GM12865 (cell line): ENCODE measurements around the gene OPN1MW.
"Not testable (repeated sequence)": the region's sequence is repeated elsewhere in the genome, so short reads cannot be mapped to it uniquely, and the experiment has no call there.

Experiments
- DNase-seq: peaks from one replicate; pipeline ENCODE4 v3.0.0; 2010; ENCODE audit warnings: low read depth
- H3K4me3 ChIP-seq: 2 replicates; pipeline ENCODE4 v1.5.1; 2011; ENCODE audit warnings: mild to moderate bottlenecking, low read depth, low read length, control low read depth
- CTCF ChIP-seq: IDR thresholded peaks from 2 replicates; pipeline ENCODE4 v1.5.1; 2011; ENCODE audit warnings: low read length, control low read depth, low read depth, inconsistent platforms; ENCODE audit not compliant: insufficient read depth; ENCODE audit errors: missing control alignments

The OPN1MW gene

GRCh38 chrX:154142950-154143745, 39.2 kb upstream of the OPN1MW start:
- no peak overlapping the region for H3K4me3 ChIP-seq
- DNase-seq = no peak
- TF ChIP-seq CTCF = no peak

- not testable (repeated sequence) for DNase-seq, H3K4me3 ChIP-seq
Observed at GRCh38 chrX:154144010-154144409, 38.4 kb upstream of the OPN1MW start, which contains the start of gene OPN1LW. OPN1LW (plus strand) TSS chrX:154144243; CDS start chrX:154144284, 41 bp downstream.

- not testable (repeated sequence) for DNase-seq, H3K4me3 ChIP-seq
Observed at GRCh38 chrX:154151030-154151429, 31.4 kb upstream of the OPN1MW start.

- H3K4me3 ChIP-seq, DNase-seq: not testable (repeated sequence)
Observed at GRCh38 chrX:154156221-154156620, 26.2 kb upstream of the OPN1MW start.

- not testable (repeated sequence) for H3K4me3 ChIP-seq, DNase-seq
Observed at GRCh38 chrX:154157207-154157606, 25.2 kb upstream of the OPN1MW start.

- not testable (repeated sequence) for H3K4me3 ChIP-seq, DNase-seq
Observed at GRCh38 chrX:154159345-154159744, 23.1 kb upstream of the OPN1MW start.

GRCh38 chrX:154164902-154165301, 17.5 kb upstream of the OPN1MW start:
- not testable (repeated sequence) for DNase-seq, H3K4me3 ChIP-seq

GRCh38 chrX:154168384-154168783, 14.0 kb upstream of the OPN1MW start:
- DNase-seq, H3K4me3 ChIP-seq: not testable (repeated sequence)

- DNase-seq = not testable (repeated sequence)
Observed at GRCh38 chrX:154172535-154172943, 9.9 kb upstream of the OPN1MW start.

GRCh38 chrX:154174356-154174755, 8.0 kb upstream of the OPN1MW start:
- DNase-seq, H3K4me3 ChIP-seq: not testable (repeated sequence)

More at GRCh38 chrX:154172535-154172943, 9.9 kb upstream of the OPN1MW start:
- H3K4me3 ChIP-seq = not testable (repeated sequence)

- DNase-seq, H3K4me3 ChIP-seq: not testable (repeated sequence)
Observed at GRCh38 chrX:154183794-154184193, 1.4 kb downstream of the OPN1MW start.

- not testable (repeated sequence) for DNase-seq, H3K4me3 ChIP-seq
Observed at GRCh38 chrX:154192846-154193245, 10.4 kb downstream of the OPN1MW start.

- not testable (repeated sequence) for H3K4me3 ChIP-seq, DNase-seq
Observed at GRCh38 chrX:154194316-154194715, 11.9 kb downstream of the OPN1MW start.

- DNase-seq, H3K4me3 ChIP-seq: not testable (repeated sequence)
Observed at GRCh38 chrX:154196466-154196865, 14.1 kb downstream of the OPN1MW start.

- DNase-seq, H3K4me3 ChIP-seq: not testable (repeated sequence)
Observed at GRCh38 chrX:154209670-154210418, 27.4 kb downstream of the OPN1MW start.

- not testable (repeated sequence) for DNase-seq
Observed at GRCh38 chrX:154211057-154211456, 28.7 kb downstream of the OPN1MW start.

GRCh38 chrX:154211499-154211898, 29.1 kb downstream of the OPN1MW start:
- H3K4me3 ChIP-seq, DNase-seq: not testable (repeated sequence)

More at GRCh38 chrX:154211057-154211456, 28.7 kb downstream of the OPN1MW start:
- not testable (repeated sequence) for H3K4me3 ChIP-seq

GRCh38 chrX:154219456-154219855, 37.1 kb downstream of the OPN1MW start, which contains the start of gene OPN1MW2:
OPN1MW2 (plus strand) TSS chrX:154219756; CDS start chrX:154219816, 60 bp downstream.
- H3K4me3 ChIP-seq, DNase-seq: not testable (repeated sequence)
